ENCODE data around the gene DOCK9. TPM values are rescaled to one million over a fixed set of nuclear protein-coding genes. Genes with fewer than 3 reads are reported as not detected.
A peak's percentile ranks its signal among the peaks of the same experiment; 100 is the strongest.

DOCK9 gene
- polyA plus RNA-seq, 1 donor (not counting 4 experiments of a cell fraction or from before 2014, with no cell fraction given): 110 TPM

- dilution Hi-C loops (cut with MboI; ENCODE audit: extremely low pct_ligation_motif_present, low sequenced_read_pairs): no loop called here
- Histone ChIP-seq H3K9me3 (ENCODE audit: control insufficient read depth, low read depth, low read length) (no peaks in the 10 kb centered on the region), H3K4me3 (ENCODE audit: control insufficient read depth in 2 of 3, extremely low read depth in 1 of 3, insufficient read depth in 2 of 3, low read depth in 1 of 3, low read length in 3 of 3) (no peak overlapping the region), H3K27ac (ENCODE audit: control insufficient read depth, insufficient read depth, low read length) (no peak overlapping the region), H3K9ac (ENCODE audit: control insufficient read depth, extremely low read depth, insufficient read depth, low read length) (no peak overlapping the region), H4K20me1 (ENCODE audit: control insufficient read depth, extremely low read depth, insufficient read depth, low read length) (no peaks in the 10 kb centered on the region), H3K4me1 (ENCODE audit: control insufficient read depth, extremely low read depth, insufficient read depth, low read length) (peaks cover 28% of the 10 kb centered on the region), H3K36me3 (ENCODE audit: control insufficient read depth in 2 of 2, extremely low read depth in 1 of 2, insufficient read depth in 2 of 2, low read length in 2 of 2) (no peaks in the 10 kb centered on the region), H3K4me2 (ENCODE audit: control insufficient read depth, extremely low read depth, insufficient read depth, low read depth, low read length) (no peak overlapping the region), H3K79me2 (ENCODE audit: control insufficient read depth, insufficient read depth, low read length) (peaks cover 29% of the 10 kb centered on the region), H3K27me3 (ENCODE audit: control insufficient read depth, extremely low read depth, insufficient read depth, low read length) (no peaks in the 10 kb centered on the region), H3K9me1 (ENCODE audit: control insufficient read depth, extremely low read depth, insufficient read depth, low read length) (no peaks in the 10 kb centered on the region), H2AFZ (ENCODE audit: control insufficient read depth, low read length) (no peak overlapping the region)
- DNase-seq (ENCODE audit: low read depth, low spot score) (no peak), FAIRE-seq (no peak)
- no peak for TF ChIP-seq EZH2 (IDR thresholded peaks at IDR 0.05; ENCODE audit: low read length)
- no peak for TF ChIP-seq CTCF (optimal IDR thresholded peaks at IDR 0.05 in 1 of 3, IDR thresholded peaks at IDR 0.05 in 1 of 3, conservative IDR thresholded peaks at IDR 0.05 in 1 of 3; ENCODE audit: extremely low read depth in 1 of 3, insufficient read depth in 2 of 3, low read length in 3 of 3)
Observed at GRCh38 chr13:99004978-99005377, 27.1 kb upstream of the DOCK9 start.

GRCh38 chr13:99003851-99004471, 26.1 kb upstream of the DOCK9 start:
- Histone ChIP-seq H4K20me1 (ENCODE audit: control insufficient read depth, extremely low read depth, insufficient read depth, low read length) (no peaks in the 10 kb centered on the region), H3K79me2 (ENCODE audit: control insufficient read depth, insufficient read depth, low read length) (peaks cover 25% of the 10 kb centered on the region), H3K27me3 (ENCODE audit: control insufficient read depth, extremely low read depth, insufficient read depth, low read length) (no peaks in the 10 kb centered on the region), H3K4me3 (ENCODE audit: control insufficient read depth in 2 of 3, extremely low read depth in 1 of 3, insufficient read depth in 2 of 3, low read depth in 1 of 3, low read length in 3 of 3) (no peak overlapping the region), H3K27ac (ENCODE audit: control insufficient read depth, insufficient read depth, low read length) (no peak overlapping the region), H3K9ac (ENCODE audit: control insufficient read depth, extremely low read depth, insufficient read depth, low read length) (no peak overlapping the region), H3K4me1 (ENCODE audit: control insufficient read depth, extremely low read depth, insufficient read depth, low read length) (peaks cover 28% of the 10 kb centered on the region), H3K4me2 (ENCODE audit: control insufficient read depth, extremely low read depth, insufficient read depth, low read depth, low read length) (no peak overlapping the region), H3K9me1 (ENCODE audit: control insufficient read depth, extremely low read depth, insufficient read depth, low read length) (no peaks in the 10 kb centered on the region), H3K36me3 (ENCODE audit: control insufficient read depth in 2 of 2, extremely low read depth in 1 of 2, insufficient read depth in 2 of 2, low read length in 2 of 2) (no peaks in the 10 kb centered on the region), H3K9me3 (ENCODE audit: control insufficient read depth, low read depth, low read length) (no peaks in the 10 kb centered on the region), H2AFZ (ENCODE audit: control insufficient read depth, low read length) (no peak overlapping the region)
- dilution Hi-C loops (cut with MboI; ENCODE audit: extremely low pct_ligation_motif_present, low sequenced_read_pairs): no loop called here
- FAIRE-seq: peak; percentile 23
- DNase-seq (ENCODE audit: low read depth, low spot score): no peak
- no peak for TF ChIP-seq CTCF (optimal IDR thresholded peaks at IDR 0.05 in 1 of 3, IDR thresholded peaks at IDR 0.05 in 1 of 3, conservative IDR thresholded peaks at IDR 0.05 in 1 of 3; ENCODE audit: extremely low read depth in 1 of 3, insufficient read depth in 2 of 3, low read length in 3 of 3)

Data from keratinocyte (primary cell).